HG02840 (cell line): ENCODE results near the gene ALKBH4.
A peak's percentile ranks its signal among the peaks of the same experiment; 100 is the strongest.
"Not testable (repeated sequence)": the region's sequence is repeated elsewhere in the genome, so short reads cannot be mapped to it uniquely, and the experiment has no call there.

Experiments
- ATAC-seq: cut with Tn5 transposase; IDR thresholded peaks from one replicate; pipeline ENCODE4 v1.9.1; 2021; ENCODE audit warnings: mild to moderate bottlenecking, moderate library complexity, moderate number of reproducible peaks; ENCODE audit not compliant: unreplicated experiment, low FRiP score

The ALKBH4 gene

DNA sequence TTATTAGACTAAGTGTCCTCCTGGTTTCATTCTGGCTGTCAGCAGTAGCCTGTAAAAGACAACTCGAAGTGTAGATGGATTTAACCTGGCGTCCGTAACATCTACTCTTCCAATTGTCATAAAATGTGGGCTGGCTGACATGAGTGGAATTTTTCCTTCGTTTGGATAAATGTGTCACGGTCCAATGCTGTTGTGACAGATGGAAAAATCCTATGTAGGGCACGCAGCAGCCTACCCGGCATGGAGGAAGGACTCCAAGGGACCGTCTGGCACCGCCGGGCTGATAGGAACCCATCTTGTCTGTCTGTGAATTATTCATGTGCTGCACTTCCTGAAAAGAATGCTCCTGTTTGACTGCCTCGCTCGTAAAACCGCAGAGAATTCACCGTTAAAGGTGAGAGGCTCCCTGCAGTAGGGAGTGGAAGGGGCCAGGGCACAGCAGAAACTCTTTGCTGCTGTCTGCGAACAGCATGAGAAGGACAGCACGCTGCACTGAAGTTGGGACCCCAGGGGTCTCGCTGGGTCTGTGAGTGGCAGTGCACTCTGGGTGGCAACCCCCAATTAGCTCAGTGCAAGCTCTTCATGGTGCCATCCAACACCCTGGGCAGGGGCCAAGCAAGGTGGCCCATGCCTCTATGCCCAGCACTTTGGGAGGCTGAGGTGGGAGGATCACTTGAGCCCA is 32.9 kb downstream of the ALKBH4 start:
- no peak for ATAC-seq

DNA sequence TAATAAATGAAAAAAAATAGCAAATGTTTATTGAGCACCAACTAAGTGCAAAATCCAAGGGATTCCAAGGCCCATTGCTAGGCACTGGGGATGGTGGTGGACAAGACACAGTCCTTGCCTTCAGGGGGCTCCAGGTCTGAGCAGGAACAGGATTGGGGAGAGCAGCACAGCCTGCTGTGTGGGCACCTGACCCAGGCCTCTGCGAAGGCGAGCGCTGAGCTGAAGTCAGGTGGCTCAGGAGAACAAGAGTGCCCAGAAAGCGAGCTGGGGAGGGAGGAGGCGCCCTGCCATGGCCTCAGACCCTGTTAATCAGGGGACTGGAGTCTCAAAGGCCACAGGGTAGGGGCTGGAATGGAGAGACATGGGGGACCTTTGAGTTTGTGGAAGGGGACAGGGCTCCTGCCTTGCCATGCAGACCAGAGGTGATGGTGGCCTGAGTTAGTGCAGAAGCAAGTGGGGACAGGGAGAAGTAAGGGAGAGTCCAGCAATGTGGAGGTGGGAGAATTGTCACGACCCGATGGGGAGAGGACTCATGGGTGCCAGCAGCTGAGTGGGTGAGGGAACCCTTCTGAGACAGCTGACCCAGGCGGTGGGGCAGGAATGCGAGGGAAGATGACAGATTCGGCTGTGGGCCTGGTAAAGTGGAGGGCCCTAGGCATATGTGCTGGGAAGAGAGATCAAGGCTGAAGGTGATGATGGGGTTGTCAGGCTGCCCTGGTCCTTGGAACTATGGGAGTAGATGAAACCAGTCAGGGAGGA is 35.3 kb downstream of the ALKBH4 start:
- ATAC-seq = no peak

DNA sequence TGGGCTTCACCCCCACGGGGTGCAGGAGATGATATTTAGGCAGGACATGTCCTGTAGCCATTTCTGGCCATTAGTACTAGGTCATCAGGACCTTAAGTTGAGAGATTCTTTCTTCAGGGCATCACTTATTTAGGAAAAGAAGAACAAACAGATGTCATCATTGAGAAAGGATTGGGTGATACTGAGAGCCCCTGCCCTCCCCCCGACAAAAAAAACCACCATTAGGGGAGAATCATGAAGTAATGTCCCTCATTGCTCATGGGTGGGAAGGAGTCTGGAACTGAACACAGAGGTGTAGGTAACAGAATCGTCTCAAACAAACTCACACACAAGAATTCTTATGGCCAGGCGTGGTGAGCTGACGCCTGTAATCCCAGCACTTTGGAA is 37.7 kb downstream of the ALKBH4 start:
- ATAC-seq = no peak

DNA sequence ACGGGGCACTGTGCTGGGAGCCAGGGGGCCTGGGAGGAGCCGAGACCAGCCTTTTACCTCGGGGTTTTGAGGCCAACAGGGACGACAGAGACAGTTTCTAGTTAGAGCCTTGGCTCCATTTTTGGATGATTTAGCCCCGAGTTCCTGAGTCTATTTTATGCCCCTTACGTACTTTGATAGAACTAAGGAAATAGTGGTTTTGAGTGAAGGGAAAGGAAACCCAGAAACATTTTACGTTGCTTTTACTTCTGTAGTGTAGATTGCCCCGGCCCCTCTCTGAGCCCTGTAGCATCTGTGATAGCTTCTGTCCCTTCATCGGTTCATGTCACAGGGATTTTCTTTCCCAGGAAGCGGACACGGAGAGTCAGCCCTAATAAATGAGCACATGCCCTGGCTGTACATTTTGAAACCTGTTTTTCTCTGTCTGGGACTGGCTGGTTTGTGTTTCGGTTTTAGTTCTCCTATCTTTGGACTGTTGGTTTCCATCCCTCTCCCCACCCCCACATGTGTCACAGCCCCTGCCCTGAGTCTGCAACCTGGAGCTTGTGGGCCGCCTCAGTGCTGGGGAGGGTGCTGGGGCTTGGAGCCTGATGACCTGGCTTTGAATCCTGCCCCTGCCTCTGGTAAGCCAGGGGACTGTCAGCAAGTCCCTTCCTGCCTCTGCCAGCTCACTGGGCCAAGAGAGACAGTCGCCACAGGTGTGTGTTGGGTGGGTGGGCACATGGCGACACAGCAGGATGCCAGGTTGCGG is 38.2 kb downstream of the ALKBH4 start:
- ATAC-seq = peak; percentile 38

DNA sequence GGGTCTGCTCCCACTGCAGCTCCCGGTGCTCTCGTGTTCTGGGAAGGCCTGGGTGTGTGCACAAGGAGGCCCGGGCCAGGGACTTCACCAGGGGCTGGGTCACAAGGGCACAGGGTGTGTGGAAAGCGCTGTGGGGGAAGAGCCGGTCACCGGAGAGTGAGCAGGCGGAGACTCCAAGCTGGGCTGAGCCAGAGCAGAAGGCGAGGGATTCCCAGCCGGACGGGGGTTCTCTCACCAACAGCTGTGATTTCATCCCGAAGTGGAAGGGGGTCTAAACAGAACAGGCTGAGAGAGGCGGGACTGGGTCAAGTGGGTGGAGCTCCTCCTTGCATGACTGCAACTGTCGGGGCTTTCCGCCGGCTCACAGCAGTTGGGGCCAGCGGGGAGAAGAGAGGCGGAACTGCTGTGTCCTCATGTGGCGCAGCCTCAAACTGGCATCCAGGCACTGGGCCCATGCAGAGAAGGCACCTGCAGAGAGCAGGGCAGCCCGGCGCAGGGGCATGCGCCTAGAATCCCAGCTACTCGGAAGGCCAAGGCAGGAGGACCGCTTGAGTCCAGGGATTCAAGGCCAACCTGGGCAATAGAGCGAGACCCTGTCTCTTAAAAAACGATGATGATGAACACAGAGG is 38.9 kb downstream of the ALKBH4 start:
- ATAC-seq = peak; percentile 59

GRCh38 chr7:102424787-102425218 is 39.9 kb downstream of the ALKBH4 start:
- ATAC-seq = no peak

DNA sequence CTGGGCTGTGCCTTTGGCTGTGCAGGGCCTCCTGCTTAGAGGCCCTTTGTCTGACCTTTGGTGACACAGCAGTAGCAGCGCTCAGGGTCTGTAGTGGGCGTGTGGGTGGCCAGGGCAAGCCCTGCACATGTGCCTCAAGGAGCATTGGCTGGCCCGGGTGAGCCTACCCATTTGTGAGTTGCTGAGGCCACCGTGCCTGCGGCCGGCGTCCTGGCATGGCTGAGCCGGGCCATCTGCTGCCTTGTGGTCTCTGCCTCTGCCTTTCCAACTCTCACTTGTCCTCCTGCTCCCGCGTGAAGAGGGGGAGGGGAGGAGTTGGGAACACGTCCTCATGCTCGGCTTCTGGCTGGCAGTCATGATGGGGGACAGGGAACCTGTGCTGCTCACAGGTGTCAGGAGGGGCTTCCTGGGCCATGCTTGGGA is 40.5 kb downstream of the ALKBH4 start:
- ATAC-seq = no peak

- no peak for ATAC-seq
Observed at GRCh38 chr7:102421706-102422240, 42.9 kb downstream of the ALKBH4 start.

DNA sequence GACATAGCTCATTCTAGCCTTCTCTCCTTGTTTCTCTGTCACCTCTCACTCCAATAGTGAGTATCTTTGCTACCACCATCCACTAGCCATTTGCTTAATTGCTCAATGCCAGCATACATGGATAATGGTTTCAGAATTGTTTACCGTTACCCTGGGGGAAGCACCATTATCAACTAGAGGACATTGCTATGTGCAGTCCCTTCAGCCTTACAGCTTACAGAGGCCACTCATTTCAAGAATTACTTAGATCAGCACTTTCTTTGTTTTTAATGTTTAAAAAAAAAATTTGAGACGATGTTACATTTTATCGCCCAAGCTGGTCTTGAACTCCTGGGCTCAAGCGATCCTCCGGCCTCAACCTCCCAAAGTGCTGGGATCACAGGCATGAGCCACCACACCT is 46.1 kb downstream of the ALKBH4 start:
- no peak for ATAC-seq

DNA sequence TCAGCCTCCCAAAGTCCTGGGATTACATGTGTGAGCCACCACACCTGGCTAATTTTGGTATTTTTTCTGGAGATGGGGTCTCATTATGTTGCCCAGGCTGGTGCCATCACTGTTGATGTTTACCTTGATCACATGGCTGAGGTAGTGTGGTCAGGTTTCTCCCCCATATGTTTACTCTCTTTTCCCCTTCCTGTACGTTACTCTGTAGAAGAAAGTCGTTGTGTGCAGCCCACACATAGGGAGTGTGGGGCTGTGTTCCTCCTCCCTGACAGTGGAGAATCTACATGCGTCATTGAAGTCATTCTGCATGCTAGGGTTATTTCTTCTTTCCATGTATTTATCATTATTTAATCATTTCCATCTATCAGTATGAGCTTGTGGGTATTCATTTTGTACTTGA is 47.6 kb downstream of the ALKBH4 start:
- ATAC-seq = no peak

DNA sequence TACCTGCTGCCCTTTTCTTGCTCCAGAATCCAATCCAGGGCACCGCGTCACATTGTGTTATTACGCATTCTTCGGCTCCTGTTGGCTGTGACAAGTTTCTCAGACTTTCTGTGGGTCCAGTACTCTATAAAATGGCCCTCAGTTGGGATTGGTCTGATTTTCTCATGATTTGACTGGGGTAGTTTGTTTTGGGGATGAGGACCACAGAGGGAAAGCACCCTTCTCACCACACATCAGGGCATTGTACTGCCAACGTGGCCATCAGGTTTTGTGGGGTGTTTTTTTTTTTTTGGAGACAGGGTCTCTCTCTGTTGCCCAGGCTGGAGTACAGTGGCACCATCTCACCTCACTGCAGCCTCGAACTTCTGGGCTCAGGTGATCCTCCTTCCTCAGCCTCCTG is 48.3 kb downstream of the ALKBH4 start:
- ATAC-seq = no peak

DNA sequence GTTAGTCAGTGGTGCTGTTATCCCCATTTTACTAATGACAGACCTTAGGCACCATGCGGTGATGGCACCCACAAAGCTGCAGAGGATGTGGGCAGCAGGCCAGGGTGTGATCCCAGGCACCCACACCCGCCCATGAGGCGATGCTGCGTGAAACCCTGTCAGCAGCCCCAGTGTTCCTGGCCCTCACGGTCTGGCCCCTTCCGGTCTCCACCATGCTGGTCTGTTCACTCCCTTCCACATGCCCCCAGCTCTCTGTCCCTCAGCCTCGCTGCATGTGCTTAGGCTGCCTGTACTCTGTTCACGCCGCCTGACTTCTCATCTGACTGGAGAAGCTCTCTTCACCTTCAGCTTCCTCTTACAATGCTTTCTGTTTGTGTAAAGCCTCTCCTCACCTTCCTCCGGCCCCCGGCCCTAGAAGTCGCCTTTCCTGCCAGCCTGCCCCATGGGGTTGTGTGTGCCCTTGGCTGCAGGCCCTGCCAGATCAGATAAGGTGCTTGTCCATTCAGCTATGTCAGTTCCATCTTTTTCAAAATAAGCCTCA is 48.9 kb downstream of the ALKBH4 start:
- no peak for ATAC-seq

DNA sequence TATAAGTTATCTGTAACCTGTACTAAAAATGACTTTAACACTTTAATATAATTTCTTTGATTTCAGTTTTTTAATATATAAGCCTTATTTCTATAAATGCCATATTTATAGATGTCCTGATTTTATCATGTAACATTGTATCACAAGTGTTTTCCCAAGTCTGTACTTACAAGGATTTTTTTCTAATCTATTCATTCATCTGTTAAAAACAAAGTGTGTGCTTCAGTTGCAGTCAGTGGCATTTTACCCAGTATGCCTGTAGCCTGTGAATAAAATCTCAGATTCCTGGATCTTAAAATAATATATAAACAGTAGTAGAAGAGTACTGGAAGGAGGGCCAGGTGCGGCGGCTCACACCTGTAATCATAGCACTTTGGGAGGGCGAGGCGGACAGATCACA is 51.1 kb downstream of the ALKBH4 start:
- ATAC-seq = no peak

GRCh38 chr7:102413091-102413490 is 51.6 kb downstream of the ALKBH4 start:
- no peak for ATAC-seq

- ATAC-seq = no peak
Observed at GRCh38 chr7:102412548-102412947, 52.1 kb downstream of the ALKBH4 start.

GRCh38 chr7:102410918-102411317 is 53.7 kb downstream of the ALKBH4 start:
- ATAC-seq = no peak

- ATAC-seq = no peak
Observed at GRCh38 chr7:102410123-102410522, 54.5 kb downstream of the ALKBH4 start.

DNA sequence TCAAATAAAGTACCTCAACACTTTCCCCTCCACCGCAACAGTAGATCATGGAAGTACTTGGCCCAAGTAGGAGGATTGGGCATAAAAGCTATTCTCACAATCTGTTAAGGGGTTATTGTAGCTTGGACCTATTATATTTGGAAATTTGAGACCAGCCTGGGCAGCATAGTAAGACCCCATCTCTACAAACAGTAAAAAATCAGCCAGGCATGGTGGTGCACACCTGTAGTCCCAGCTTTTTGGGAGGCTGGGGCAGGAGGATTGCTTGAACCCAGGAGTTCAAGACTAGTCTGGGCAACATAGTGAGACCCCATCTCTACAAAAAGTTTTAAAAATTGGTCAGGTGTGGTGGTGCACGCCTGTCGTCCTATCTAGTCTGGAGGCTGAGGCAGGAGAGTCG is 55.3 kb downstream of the ALKBH4 start:
- ATAC-seq = no peak

DNA sequence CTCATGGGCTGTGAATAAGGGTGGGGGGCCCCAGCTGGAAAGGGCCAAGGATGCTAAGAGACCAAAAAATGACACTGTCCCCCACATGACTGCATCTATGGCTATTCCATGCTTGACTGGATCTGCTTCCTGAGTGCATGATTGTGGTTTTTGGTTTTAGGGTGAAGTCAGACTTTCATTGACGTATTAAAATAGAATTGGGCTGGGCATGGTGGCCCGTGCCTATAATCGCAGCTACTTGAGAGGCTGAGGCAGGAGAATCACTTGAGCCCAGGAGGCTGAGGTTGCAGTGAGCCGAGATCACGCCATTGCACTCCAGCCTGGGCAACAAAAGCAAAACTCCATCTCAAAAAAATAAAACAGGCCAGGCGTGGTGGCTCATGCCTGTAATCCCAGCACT is 56.1 kb downstream of the ALKBH4 start:
- not testable (repeated sequence) for ATAC-seq

DNA sequence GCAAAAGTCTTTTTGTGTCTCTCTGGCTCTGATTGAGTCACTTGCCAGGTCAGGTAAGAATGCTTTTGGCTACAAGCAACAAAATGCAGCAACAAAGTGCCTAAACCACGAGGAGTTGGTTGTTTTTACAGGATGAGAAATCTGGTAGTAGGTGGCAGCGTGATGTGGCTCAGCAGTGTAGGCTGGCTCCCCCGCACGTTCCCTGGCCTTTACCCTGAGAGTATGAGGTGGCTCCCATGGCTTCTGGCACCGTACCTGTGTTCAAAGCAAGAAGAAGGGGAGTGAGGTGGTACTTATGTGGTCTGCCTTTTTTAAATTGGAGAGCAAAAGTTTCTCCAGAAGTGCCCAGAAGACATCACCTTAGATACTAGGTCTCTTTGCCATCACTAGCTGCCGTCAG is 56.8 kb downstream of the ALKBH4 start:
- no peak for ATAC-seq
